ENCODE data around the gene ABHD4.
"Not testable (repeated sequence)": the region's sequence is repeated elsewhere in the genome, so short reads cannot be mapped to it uniquely, and the experiment has no call there.

ABHD4 gene

DNA sequence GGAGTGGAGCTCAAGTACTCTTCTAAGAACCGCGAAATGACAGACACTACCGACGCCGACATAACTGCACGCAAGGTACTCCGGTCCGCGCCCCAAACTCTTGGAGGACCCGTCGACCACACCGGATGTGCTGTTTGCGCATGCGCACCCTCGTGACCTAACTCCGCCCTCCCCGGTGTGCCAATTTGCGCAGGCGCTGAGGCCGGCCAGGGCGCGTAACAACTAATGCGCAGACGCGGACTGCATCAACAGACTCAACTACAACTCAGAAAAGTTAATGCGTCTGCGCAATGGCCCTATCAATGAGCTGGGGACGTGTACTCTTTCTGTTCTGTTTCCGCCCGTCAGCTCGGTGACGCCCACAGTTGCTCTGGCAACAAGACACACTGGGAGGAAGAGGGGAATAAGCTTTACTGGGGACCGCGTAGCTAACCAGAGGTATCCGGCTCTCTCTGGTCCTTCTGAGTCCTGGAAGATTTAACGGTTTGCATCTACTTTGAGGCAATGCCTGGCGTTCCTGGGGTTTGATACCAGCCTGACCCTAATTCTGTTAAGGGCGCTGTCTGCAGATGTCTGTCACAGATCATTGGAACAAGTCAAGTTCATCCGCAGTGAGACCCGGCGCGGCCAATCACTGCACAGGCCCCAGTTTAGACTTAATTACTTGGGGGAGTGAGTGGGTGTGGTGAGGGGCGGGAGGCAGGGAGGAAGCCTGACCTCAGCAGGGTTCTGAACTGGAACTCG lies 8.8 kb upstream of the ABHD4 start, which contains the start of gene DAD1:
Gene DAD1, minus strand, starts transcription at position 129 of the 744 bp plus-strand sequence. Its CDS starts 67 bp downstream, at position 62.
- DNase-seq = peak; percentile 99

DNA sequence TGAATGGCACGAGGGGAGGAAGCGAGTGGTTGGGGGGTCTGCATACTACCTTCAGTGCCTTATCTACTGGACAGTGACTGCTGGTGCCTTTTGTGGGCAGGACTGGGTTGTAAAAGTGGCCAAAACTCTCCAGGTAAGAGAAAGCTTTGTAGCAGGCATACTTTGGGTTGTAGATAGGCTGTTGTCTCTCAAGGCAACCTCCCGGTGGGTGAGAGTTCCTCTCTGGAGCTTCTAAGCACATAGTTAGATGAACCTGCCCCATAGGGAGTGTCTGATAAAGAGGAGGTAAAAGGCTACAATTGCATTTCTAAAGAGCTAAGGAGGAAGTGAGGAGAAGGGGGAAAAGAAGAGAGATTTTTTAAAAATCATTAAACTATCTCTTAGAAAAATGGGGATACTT lies 4.9 kb upstream of the ABHD4 start:
- no peak for DNase-seq

DNA sequence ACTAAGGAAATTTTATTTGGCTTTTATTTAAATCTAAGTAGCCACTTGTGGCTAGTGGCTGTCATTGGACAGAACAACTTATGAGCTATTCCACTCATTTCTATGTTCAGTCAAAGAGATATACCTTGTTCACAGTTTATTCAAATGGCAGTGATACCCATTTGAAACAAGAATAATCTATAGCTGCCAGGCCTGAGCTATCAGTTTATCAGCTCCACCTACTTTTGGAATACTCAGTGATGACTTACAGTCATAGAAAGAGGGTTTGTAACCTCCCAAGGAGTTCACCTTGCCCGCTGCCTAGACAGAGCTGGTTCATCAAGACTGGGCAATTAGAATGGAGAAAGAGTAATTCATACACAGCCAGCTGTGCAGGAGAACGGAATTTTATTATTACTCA lies 4.5 kb upstream of the ABHD4 start:
- DNase-seq = no peak

- no peak for DNase-seq
Observed at GRCh38 chr14:22594156-22594716, 3.9 kb upstream of the ABHD4 start.

- no peak for DNase-seq
Observed at GRCh38 chr14:22596354-22596879, 1.7 kb upstream of the ABHD4 start.

DNA sequence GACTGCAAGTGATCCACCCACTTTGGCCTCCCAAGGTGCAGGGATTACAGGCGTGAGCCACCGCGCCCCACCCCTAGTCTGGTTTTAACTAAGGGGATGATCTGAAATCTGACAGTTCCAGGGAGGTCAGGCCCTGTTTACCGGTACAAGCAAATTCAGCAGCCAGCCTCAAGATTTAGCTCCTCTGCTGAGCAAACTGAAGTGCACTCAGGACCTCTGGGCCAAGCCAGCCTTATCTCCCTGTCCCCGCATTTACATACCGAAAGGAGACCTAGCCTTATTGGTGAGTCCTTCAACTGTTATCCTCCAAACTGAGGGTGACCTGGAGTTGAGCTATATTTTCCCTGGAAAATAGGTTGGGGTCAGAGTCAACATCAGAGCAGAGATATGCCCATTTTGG lies 835 bp upstream of the ABHD4 start:
- DNase-seq = no peak

GRCh38 chr14:22597771-22598098 lies 365 bp upstream of the ABHD4 start:
- DNase-seq = no peak

GRCh38 chr14:22598896-22599244 lies 770 bp downstream of the ABHD4 start:
- peak; percentile 49 for DNase-seq

GRCh38 chr14:22599349-22599748 lies 1.2 kb downstream of the ABHD4 start:
- DNase-seq = no peak

DNA sequence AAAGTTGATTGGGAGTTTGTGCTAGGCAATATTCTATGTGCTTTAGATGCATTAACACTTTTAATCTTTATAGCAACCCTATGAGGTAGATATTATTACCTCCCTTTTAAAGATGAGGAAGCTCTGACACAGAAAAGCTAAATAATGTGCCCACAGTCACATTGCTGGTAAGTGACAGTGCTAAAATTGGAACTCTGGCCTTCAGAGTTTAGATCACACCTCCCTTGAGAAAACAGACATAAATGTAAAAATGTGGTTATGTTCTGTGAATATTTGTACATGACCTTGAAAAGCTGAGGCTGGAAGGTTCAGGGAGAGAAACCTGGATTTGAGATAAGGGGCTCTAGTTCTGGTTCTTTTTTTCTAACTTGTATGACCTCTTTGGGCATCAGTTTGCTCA lies 1.9 kb downstream of the ABHD4 start:
- no peak for DNase-seq

DNA sequence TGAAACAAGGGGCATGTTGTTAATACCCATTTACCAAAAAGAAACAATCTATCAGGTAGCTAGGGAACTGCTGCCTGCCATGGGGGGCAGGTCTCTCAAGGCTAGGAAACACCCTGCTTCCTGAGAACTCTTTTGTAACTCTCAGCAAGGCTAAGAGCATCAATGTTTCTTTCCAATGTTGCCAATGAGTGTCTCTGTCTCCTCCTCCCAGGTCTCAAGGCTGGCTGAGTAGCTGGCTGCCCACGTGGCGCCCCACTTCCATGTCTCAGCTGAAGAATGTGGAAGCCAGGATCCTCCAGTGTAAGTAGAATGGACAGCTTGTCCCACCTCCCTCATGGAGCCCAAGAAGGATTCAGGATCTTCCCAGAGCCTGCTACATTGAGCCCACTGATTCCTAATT lies 3.4 kb downstream of the ABHD4 start:
- DNase-seq = no peak

DNA sequence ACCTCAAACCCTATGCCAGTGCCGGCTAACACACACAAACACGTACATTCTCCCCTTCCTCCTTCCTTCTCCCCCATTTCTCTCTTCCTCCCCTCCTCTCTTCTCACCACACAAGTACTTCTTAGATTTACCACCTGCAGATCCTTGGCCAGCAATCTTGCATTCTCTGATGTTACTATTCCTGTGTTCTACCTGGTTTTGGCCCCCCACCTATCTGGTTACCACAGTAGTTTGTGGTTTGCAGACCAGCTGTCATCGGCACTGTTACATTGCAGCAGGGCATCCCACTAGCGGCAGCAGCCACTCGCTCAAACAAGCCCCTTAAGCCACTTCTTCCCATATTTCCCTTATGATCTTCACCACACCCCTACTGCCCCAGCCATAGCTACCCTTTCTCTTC lies 3.9 kb downstream of the ABHD4 start:
- DNase-seq = no peak

GRCh38 chr14:22602862-22603261 lies 4.8 kb downstream of the ABHD4 start:
- no peak for DNase-seq

GRCh38 chr14:22606380-22606779 lies 8.3 kb downstream of the ABHD4 start:
- DNase-seq = no peak

DNA sequence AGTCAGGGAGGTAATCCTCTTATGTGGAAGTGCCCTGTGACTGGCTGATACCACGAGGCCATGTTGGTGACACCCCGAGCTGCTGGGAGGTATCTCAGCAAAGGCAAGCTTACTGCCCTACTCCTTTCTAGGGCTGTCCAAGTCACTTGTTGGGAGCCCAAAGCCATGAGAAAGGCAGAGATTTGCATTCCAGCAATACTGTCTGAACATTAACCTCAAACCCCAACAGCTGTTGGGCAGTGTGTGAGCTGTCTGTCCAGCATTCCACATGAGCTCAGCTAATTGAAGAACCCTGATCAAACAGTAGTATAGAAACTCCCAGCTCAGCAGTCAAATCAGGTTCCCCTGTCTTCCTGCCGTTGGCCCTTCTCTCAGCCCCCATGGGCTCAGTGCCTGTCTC lies 9.2 kb downstream of the ABHD4 start:
- no peak for DNase-seq

GRCh38 chr14:22610931-22611330 lies 12.8 kb downstream of the ABHD4 start:
- no peak for DNase-seq

- no peak for DNase-seq
Observed at GRCh38 chr14:22613106-22613695, 15.1 kb downstream of the ABHD4 start.

DNA sequence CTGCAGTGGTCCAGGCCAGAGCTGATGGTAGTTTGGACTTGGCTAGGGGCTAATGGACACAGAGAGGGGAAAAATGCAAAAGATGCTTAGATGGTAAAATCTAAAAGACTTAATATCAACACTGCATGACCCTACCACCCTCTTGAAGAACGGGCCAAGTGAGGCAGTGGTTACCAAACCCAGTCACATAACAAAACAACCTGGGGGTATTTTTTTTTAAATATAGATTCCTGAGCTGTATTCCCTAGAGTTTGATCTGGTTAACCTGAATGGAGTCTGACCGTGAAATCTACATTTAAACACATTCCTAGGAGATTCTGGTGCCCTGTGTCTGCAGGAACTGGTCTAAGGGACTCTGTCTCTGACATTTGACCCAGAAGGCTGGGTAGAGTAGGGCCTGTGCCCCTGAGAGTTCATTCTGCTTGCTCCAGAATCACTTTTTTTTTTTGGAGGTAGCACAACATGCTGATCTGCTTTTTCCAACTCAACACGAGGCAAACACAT lies 15.7 kb downstream of the ABHD4 start:
- no peak for DNase-seq

DNA sequence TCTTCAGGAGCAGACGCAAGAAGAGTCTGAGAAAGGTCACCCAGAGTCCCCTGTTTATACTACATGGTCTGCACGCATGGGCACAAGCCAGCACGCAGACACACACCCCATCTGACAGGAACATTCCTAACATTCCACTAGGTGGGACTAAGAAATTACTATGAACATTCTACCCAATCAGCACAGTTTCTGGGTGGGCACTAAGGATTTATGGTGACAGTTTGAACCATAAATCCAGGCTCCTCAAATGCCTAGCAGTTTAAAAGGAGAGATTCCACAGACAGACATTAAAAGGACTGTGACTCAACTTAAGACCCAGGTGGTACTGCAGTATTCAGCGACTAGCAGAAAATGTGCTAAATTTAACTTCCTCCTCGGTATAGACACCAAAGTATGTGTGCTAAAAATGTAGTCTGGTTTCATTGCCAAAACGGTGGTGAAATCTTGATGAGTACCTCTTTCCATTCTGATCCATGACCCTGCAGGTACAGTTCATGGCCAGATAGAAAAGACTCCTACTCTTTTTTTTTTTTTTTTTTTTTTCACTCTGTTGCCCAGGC lies 16.2 kb downstream of the ABHD4 start:
- no peak for DNase-seq

DNA sequence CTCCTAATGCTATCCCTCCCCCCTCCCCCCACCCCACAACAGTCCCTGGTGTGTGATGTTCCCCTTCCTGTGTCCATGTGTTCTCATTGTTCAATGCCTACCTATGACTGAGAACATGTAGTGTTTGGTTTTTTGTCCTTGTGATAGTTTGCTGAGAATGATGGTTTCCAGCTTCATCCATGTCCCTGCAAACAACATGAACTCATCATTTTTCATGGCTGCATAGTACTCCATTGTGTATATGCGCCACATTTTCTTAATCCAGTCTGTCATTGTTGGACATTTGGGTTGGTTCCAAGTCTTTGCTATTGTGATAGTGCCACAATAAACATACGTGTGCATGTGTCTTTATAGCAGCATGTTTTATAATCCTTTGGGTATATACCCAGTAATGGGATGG lies 17.7 kb downstream of the ABHD4 start:
- not testable (repeated sequence) for DNase-seq

DNA sequence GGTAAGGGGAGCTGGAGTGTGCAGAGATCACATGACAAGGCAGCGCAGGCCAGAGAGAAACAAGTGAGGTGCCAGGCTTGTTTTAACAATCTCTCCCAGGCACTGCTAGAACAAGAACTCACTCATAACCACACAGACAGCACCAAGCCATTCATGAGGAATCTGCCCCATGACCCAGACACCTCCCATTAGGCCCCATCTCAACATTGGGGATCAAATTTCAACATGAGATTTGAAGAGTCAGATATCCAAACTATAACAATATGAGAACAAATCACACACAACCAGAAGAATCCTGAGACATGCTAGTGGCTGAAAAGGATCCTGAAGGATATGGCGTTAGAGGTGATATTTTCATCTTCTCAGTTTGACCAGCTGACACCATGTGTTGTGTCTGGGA lies 24.2 kb downstream of the ABHD4 start:
- DNase-seq = no peak

DNA sequence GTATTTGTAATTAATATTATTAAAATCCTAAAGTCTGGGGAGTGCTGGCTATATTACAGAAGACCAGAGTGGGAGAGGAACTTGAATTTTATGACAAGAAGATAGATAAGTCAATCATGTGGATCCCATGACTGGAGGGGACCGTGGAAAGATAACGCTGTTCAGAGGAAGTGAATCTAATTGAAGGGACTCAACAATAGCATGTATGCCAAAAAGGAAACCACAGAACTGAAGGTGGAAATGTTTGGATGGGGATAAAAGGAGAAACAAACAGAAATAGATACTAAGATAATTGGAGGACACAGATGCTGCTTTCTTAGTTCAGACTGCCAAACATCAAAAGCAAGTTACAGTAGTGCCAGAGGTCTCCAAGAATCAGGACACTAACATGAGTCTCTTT lies 24.9 kb downstream of the ABHD4 start:
- DNase-seq = no peak

GRCh38 chr14:22626590-22626989 lies 28.5 kb downstream of the ABHD4 start:
- no peak for DNase-seq
